Thymus (tissue), 11 donors: ENCODE data around the gene GPR31. TPM values are rescaled to one million over a fixed set of nuclear protein-coding genes. Genes with fewer than 3 reads are reported as not detected.

ENCODE experiments used
- DNase-seq, 9 donors: peaks; one replicate each; pipeline ENCODE4 v3.0.0-alpha.2; 2013; ENCODE audit warnings: low spot score in 9 of 9, low read depth in 6 of 9, missing footprints in 1 of 9
- H3K27ac ChIP-seq, 2 donors: one replicate each; pipeline ENCODE4 v1.5.1; 2013; ENCODE audit warnings: control low read depth in 1 of 2, low read depth in 1 of 2, low read length in 1 of 2, mild to moderate bottlenecking in 1 of 2, moderate library complexity in 1 of 2
- H3K27me3 ChIP-seq, 2 donors: one replicate each; pipeline ENCODE4 v1.5.1; 2013; ENCODE audit warnings: low read length in 1 of 2; ENCODE audit not compliant: control insufficient read depth in 2 of 2, insufficient read depth in 1 of 2
- H3K36me3 ChIP-seq, 2 donors: one replicate each; pipeline ENCODE4 v1.5.1; 2013; ENCODE audit warnings: low read length in 1 of 2, mild to moderate bottlenecking in 1 of 2, moderate library complexity in 1 of 2; ENCODE audit not compliant: control insufficient read depth in 2 of 2, insufficient read depth in 2 of 2
- H3K4me1 ChIP-seq, 2 donors: one replicate each; pipeline ENCODE4 v1.5.1; 2013; ENCODE audit warnings: low read length in 2 of 2; ENCODE audit not compliant: control insufficient read depth in 2 of 2, insufficient read depth in 2 of 2
- H3K4me3 ChIP-seq, 2 donors: one replicate each; pipeline ENCODE4 v1.5.1; 2013; ENCODE audit warnings: low read length in 2 of 2, control low read depth in 1 of 2, mild to moderate bottlenecking in 1 of 2
- H3K9me3 ChIP-seq, 2 donors: one replicate each; pipeline ENCODE4 v1.5.1; 2013; ENCODE audit warnings: low read length in 1 of 2, mild to moderate bottlenecking in 1 of 2; ENCODE audit not compliant: control insufficient read depth in 2 of 2, insufficient read depth in 1 of 2
- WGBS: extraction: QIAGEN DNeasy Blood & Tissue Kit; methylation state at CpG from one replicate; pipeline ENCODE4 v1.1.7; 2013; 5-methylcytosine and 5-hydroxymethylcytosine counted together
- polyA plus RNA-seq: library from polyadenylated mRNA; stranded (reverse); fragments of 200-250 nt; gene quantifications from one replicate; pipeline ENCODE4 v1.2.3, GENCODE V29; 2013
- total RNA-seq: library from RNA; stranded (reverse); fragments of 120-200 nt; gene quantifications from one replicate; pipeline ENCODE4 v1.2.4, GENCODE V29; 2013
- donor health status: healthy.

Gene GPR31
- total and polyA plus RNA-seq, 2 donors, result 0.14 to 3.0 TPM

- no peaks in the 10 kb centered on the region for H3K9me3 ChIP-seq
- WGBS, result 62% methylated on average over 8 of the region's 8 CpGs
- H3K27me3 ChIP-seq, result no peaks in the 10 kb centered on the region
- no peak overlapping the region for H3K4me3 ChIP-seq
- H3K36me3 ChIP-seq, result no peaks in the 10 kb centered on the region
- H3K4me1 ChIP-seq, result peaks cover 11 to 16% of the 10 kb centered on the region in 2 donors
- peak in 6 of 9 donors; percentile 13 to 77 (median 38) for DNase-seq
- H3K27ac ChIP-seq, result peak overlapping the region in 1 of 2 donors; percentile 58
Measured at GRCh38 chr6:167119670-167120582, 37.9 kb downstream of the GPR31 start.

- Histone ChIP-seq H3K4me3 (no peak overlapping the region), H3K27ac (peak overlapping the region in 1 of 2 donors; percentile 34), H3K4me1 (peaks cover 11 to 16% of the 10 kb centered on the region in 2 donors), H3K9me3 (no peaks in the 10 kb centered on the region), H3K27me3 (peaks cover 0 to 3% of the 10 kb centered on the region in 2 donors), H3K36me3 (no peaks in the 10 kb centered on the region)
- WGBS, result 94% methylated on average over 12 of the region's 12 CpGs
- DNase-seq, result no peak
Measured at GRCh38 chr6:167118839-167119238, 38.9 kb downstream of the GPR31 start.

GRCh38 chr6:167118006-167118405 is 39.8 kb downstream of the GPR31 start:
- 94% methylated on average over 7 of the region's 7 CpGs for WGBS
- Histone ChIP-seq H3K4me1 (peaks cover 11 to 16% of the 10 kb centered on the region in 2 donors), H3K27ac (no peak overlapping the region), H3K4me3 (no peak overlapping the region), H3K36me3 (no peaks in the 10 kb centered on the region), H3K9me3 (no peaks in the 10 kb centered on the region), H3K27me3 (peaks cover 0 to 3% of the 10 kb centered on the region in 2 donors)
- no peak for DNase-seq

- whole genome bisulfite sequencing, result 91% methylated on average over 14 of the region's 14 CpGs
- Histone ChIP-seq H3K9me3 (no peaks in the 10 kb centered on the region), H3K4me1 (peaks cover 11 to 16% of the 10 kb centered on the region in 2 donors), H3K36me3 (no peaks in the 10 kb centered on the region), H3K27ac (no peak overlapping the region), H3K27me3 (peaks cover 0 to 3% of the 10 kb centered on the region in 2 donors), H3K4me3 (no peak overlapping the region)
- DNase-seq, result no peak
Measured at GRCh38 chr6:167116838-167117228, 40.9 kb downstream of the GPR31 start.

GRCh38 chr6:167116109-167116837 is 41.5 kb downstream of the GPR31 start:
- H3K27ac ChIP-seq, result no peak overlapping the region
- H3K36me3 ChIP-seq, result no peaks in the 10 kb centered on the region
- DNase-seq, result no peak
- H3K4me3 ChIP-seq, result no peak overlapping the region
- H3K9me3 ChIP-seq, result no peaks in the 10 kb centered on the region
- peaks cover 11 to 16% of the 10 kb centered on the region in 2 donors for H3K4me1 ChIP-seq
- H3K27me3 ChIP-seq, result peaks cover 0 to 3% of the 10 kb centered on the region in 2 donors
- WGBS, result 95% methylated on average over 25 of the region's 25 CpGs

- Histone ChIP-seq H3K27ac (no peak overlapping the region), H3K9me3 (no peaks in the 10 kb centered on the region), H3K27me3 (peaks cover 0 to 3% of the 10 kb centered on the region in 2 donors), H3K4me3 (no peak overlapping the region), H3K36me3 (no peaks in the 10 kb centered on the region), H3K4me1 (peaks cover 10 to 11% of the 10 kb centered on the region in 2 donors)
- no peak for DNase-seq
- 94% methylated on average over 10 of the region's 10 CpGs for WGBS
Measured at GRCh38 chr6:167115054-167115453, 42.7 kb downstream of the GPR31 start.

GRCh38 chr6:167113935-167114910 is 43.6 kb downstream of the GPR31 start:
- 91% methylated on average over 25 of the region's 25 CpGs for WGBS
- Histone ChIP-seq H3K9me3 (no peaks in the 10 kb centered on the region), H3K4me3 (no peak overlapping the region), H3K36me3 (no peaks in the 10 kb centered on the region), H3K27ac (peak overlapping the region in 1 of 2 donors; percentile 17), H3K4me1 (peaks cover 2 to 5% of the 10 kb centered on the region in 2 donors), H3K27me3 (peaks cover 0 to 3% of the 10 kb centered on the region in 2 donors)
- no peak for DNase-seq

- DNase-seq, result no peak
- Histone ChIP-seq H3K27ac (no peak overlapping the region), H3K4me1 (no peaks in the 10 kb centered on the region), H3K9me3 (no peaks in the 10 kb centered on the region), H3K36me3 (no peaks in the 10 kb centered on the region), H3K27me3 (peaks cover 0 to 3% of the 10 kb centered on the region in 2 donors), H3K4me3 (no peak overlapping the region)
- 82% methylated on average over 8 of the region's 8 CpGs for WGBS
Measured at GRCh38 chr6:167113047-167113754, 44.6 kb downstream of the GPR31 start.
